ENCODE results near the gene MSRB3. TPM values are rescaled to one million over a fixed set of nuclear protein-coding genes. Genes with fewer than 3 reads are reported as not detected.

The MSRB3 gene
- polyA plus RNA-seq, 4 donors, result 20.3 to 42.5 (median 23.9) TPM

Other genes with a start within 250 kb of the MSRB3 start
- gene WIF1, start 157.4 kb upstream of the MSRB3 start, polyA plus RNA-seq (ENCODE audit: insufficient read length in 4 of 4), result 1 to 10 TPM; 2.0 to 5.5 (median 2.6) TPM
- gene LEMD3, start 109.1 kb upstream of the MSRB3 start, polyA plus RNA-seq (ENCODE audit: insufficient read length in 4 of 4), result 10 to 100 TPM; 35.1 to 45.3 (median 42.0) TPM